Peyer's patch (tissue), 4 donors: ENCODE data around the gene ANKRD49. TPM values are rescaled to one million over a fixed set of nuclear protein-coding genes. Genes with fewer than 3 reads are reported as not detected.
A peak's percentile ranks its signal among the peaks of the same experiment; 100 is the strongest.

Experiments used
- DNase-seq, 3 donors: peaks; one replicate each; pipeline ENCODE4 v3.0.0-alpha.2; 2017 to 2019
- H3K27ac ChIP-seq, 4 donors: fragments of 200-600 bp; sonication (generic); one replicate each; pipeline ENCODE4 v1.5.1; 2016 to 2019
- H3K27me3 ChIP-seq, 2 donors: fragments of 200-600 bp; sonication (generic); one replicate each; pipeline ENCODE4 v1.5.1; 2019
- H3K36me3 ChIP-seq, 3 donors: fragments of 200-600 bp; sonication (generic); one replicate each; pipeline ENCODE4 v1.5.1; 2016 to 2019
- H3K4me1 ChIP-seq, 4 donors: fragments of 200-600 bp; sonication (generic); one replicate each; pipeline ENCODE4 v1.5.1; 2016 to 2019
- H3K4me3 ChIP-seq, 4 donors: fragments of 200-600 bp; sonication (generic); 1 replicate in 3 of 4; 2 replicates in 1 of 4; pipeline ENCODE4 v1.5.1; 2016 to 2019; ENCODE audit warnings: mild to moderate bottlenecking in 1 of 4
- H3K9me3 ChIP-seq, 4 donors: fragments of 200-600 bp; sonication (generic); one replicate each; pipeline ENCODE4 v1.5.1; 2016 to 2019; ENCODE audit warnings: mild to moderate bottlenecking in 1 of 4
- POLR2A ChIP-seq, 2 donors: fragments of 450-650 bp; IDR thresholded peaks; one replicate each; pipeline ENCODE4 v1.5.1; 2017; ENCODE audit warnings: antibody characterized with exemption in 2 of 2, mild to moderate bottlenecking in 2 of 2, moderate library complexity in 2 of 2
- total RNA-seq, 4 donors: library from RNA; depleted of rRNA; stranded (reverse); fragments of >200 nt; gene quantifications; one replicate each; pipeline ENCODE4 v1.1.0, GENCODE V29; 2016
- TF ChIP-seq, protein P1 (sequence below), 6 experiments: fragments of 450-650 bp in 4 of 6; fragments of 200-600 bp in 2 of 6; sonication (generic) in 1 of 6; IDR thresholded peaks; one replicate each; pipeline ENCODE4 v1.5.1; 2017 to 2019; ENCODE audit warnings: antibody characterized with exemption in 6 of 6, mild to moderate bottlenecking in 3 of 6, moderate library complexity in 1 of 6

ANKRD49 gene
- total RNA-seq, 4 donors from 2014 or later, result 17.3 to 49.5 (median 20.7) TPM

- Histone ChIP-seq H3K27ac (no peak overlapping the region), H3K9me3 (no peaks in the 10 kb centered on the region), H3K4me1 (peaks cover 0 to 7% (median 0%) of the 10 kb centered on the region in 4 donors), H3K27me3 (no peaks in the 10 kb centered on the region), H3K4me3 (no peak overlapping the region), H3K36me3 (no peaks in the 10 kb centered on the region)
- no peak for DNase-seq
- TF ChIP-seq, protein P1, sequence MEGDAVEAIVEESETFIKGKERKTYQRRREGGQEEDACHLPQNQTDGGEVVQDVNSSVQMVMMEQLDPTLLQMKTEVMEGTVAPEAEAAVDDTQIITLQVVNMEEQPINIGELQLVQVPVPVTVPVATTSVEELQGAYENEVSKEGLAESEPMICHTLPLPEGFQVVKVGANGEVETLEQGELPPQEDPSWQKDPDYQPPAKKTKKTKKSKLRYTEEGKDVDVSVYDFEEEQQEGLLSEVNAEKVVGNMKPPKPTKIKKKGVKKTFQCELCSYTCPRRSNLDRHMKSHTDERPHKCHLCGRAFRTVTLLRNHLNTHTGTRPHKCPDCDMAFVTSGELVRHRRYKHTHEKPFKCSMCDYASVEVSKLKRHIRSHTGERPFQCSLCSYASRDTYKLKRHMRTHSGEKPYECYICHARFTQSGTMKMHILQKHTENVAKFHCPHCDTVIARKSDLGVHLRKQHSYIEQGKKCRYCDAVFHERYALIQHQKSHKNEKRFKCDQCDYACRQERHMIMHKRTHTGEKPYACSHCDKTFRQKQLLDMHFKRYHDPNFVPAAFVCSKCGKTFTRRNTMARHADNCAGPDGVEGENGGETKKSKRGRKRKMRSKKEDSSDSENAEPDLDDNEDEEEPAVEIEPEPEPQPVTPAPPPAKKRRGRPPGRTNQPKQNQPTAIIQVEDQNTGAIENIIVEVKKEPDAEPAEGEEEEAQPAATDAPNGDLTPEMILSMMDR (IDR thresholded peaks at IDR 0.05), result no peak
- no peak for TF ChIP-seq POLR2A (IDR thresholded peaks at IDR 0.05)
These were observed 34.8 kb downstream of the ANKRD49 start for GRCh38 chr11:94528551-94528950.

DNA sequence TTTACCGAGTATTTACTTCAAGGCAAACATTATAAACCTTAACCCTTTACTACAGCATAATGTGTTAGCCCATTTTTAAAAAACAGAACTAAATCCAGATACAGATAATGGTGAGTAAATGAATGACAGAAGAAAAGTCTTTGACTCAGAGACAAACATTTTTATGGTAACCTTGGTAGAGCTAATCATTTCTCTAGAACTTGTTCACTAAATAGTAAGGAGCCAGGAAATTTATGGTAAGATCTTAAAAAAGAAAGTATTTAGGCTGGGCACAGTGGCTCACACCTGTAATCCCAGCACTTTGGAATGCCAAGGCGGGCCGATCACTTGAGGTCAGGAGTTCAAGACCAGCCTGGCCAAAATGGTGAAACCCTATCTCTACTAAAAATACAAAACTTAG lies 38.4 kb downstream of the ANKRD49 start:
- Histone ChIP-seq H3K4me3 (no peak overlapping the region), H3K9me3 (no peaks in the 10 kb centered on the region), H3K36me3 (no peaks in the 10 kb centered on the region), H3K27ac (no peak overlapping the region), H3K4me1 (peaks cover 0 to 6% (median 0%) of the 10 kb centered on the region in 4 donors), H3K27me3 (no peaks in the 10 kb centered on the region)
- TF ChIP-seq, protein P1 (IDR thresholded peaks at IDR 0.05), result no peak
- no peak for DNase-seq

DNA sequence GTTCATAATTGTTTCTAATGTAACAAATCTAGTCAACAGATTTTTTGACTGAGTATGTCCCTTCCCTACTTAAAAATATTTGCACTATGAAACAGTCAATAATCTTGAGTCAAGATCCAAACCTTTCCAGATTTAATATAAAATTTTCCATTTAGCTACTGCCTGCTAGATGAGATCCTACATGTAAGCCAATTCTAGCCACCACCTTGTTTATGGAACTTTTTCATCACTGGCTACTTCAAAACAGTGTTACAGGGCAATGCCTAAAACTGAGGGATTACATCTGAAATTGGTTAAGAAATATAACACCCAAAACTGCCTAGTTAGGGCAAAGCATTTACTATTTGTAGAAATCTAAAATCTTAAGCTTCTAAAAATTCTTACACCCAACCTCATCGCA lies 39.4 kb downstream of the ANKRD49 start:
- DNase-seq, result no peak
- Histone ChIP-seq H3K36me3 (no peaks in the 10 kb centered on the region), H3K27me3 (no peaks in the 10 kb centered on the region), H3K4me1 (peaks cover 0 to 11% (median 2%) of the 10 kb centered on the region in 4 donors), H3K27ac (no peak overlapping the region), H3K9me3 (no peaks in the 10 kb centered on the region), H3K4me3 (no peak overlapping the region)
- no peak for TF ChIP-seq POLR2A (IDR thresholded peaks at IDR 0.05)
- TF ChIP-seq, protein P1 (IDR thresholded peaks at IDR 0.05), result no peak

DNA sequence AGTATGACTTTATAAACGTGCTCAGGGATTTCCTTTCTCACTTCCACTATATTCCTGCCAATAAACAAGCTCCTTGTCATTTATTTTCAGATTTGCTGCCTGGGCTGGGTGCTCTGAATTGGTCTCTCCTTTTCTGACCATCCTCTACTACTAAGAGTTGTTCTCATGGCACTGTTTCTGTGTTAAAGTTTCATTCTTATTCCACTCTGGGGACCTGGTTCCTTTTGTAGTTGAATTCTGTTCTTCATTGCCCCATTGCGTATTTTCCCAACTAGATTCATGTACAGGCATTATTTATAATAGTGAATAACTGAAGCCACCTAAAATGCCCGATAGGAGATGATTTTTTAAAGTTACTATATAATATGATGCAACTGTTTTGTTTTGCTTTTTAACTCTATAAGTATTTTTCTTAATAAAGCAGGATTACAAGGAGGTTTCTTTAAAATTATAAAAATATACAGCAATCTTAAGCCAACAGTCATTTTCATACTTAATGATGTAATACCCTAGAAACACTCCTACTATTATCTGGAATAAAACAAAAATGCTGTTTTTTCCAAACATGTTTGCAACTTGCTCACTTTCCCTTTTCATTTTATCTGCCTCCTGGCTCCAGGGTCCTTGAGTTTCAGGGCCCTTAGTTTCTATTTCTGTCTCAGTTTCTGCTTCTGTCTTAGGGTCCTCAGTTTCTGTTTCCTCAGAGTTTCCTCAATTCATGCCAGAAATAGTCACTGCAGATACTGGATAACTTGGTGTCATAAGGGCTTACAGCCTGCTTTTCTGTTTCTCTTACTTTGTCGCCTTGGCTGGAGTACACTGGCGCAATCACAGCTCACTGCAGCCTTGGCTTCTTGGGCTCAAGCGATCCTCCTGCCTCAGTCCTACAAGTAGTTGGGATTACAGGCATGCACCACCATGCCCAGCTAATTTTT lies 40.2 kb downstream of the ANKRD49 start:
- H3K4me3 ChIP-seq, result no peak overlapping the region
- H3K36me3 ChIP-seq, result no peaks in the 10 kb centered on the region
- TF ChIP-seq, protein P1 (IDR thresholded peaks at IDR 0.05), result no peak
- TF ChIP-seq POLR2A (IDR thresholded peaks at IDR 0.05), result no peak
- H3K27ac ChIP-seq, result no peak overlapping the region
- H3K4me1 ChIP-seq, result peaks cover 0 to 11% (median 2%) of the 10 kb centered on the region in 4 donors
- no peaks in the 10 kb centered on the region for H3K9me3 ChIP-seq
- no peak for DNase-seq
- no peaks in the 10 kb centered on the region for H3K27me3 ChIP-seq

- TF ChIP-seq, protein P1 (IDR thresholded peaks at IDR 0.05), result no peak
- no peak for TF ChIP-seq POLR2A (IDR thresholded peaks at IDR 0.05)
- Histone ChIP-seq H3K36me3 (no peaks in the 10 kb centered on the region), H3K27ac (peak overlapping the region in 2 of 4 donors; percentile 7 to 44), H3K27me3 (no peaks in the 10 kb centered on the region), H3K9me3 (no peaks in the 10 kb centered on the region), H3K4me3 (no peak overlapping the region), H3K4me1 (peaks cover 0 to 11% (median 2%) of the 10 kb centered on the region in 4 donors)
- DNase-seq, result no peak
These were observed 42.6 kb downstream of the ANKRD49 start for GRCh38 chr11:94536386-94536785.
